ENCODE data around the gene ITGB2. TPM values are rescaled to one million over a fixed set of nuclear protein-coding genes. Genes with fewer than 3 reads are reported as not detected.

The ITGB2 gene
- total RNA-seq, 1 experiment from 2014 or later, result 24.8 TPM

DNA sequence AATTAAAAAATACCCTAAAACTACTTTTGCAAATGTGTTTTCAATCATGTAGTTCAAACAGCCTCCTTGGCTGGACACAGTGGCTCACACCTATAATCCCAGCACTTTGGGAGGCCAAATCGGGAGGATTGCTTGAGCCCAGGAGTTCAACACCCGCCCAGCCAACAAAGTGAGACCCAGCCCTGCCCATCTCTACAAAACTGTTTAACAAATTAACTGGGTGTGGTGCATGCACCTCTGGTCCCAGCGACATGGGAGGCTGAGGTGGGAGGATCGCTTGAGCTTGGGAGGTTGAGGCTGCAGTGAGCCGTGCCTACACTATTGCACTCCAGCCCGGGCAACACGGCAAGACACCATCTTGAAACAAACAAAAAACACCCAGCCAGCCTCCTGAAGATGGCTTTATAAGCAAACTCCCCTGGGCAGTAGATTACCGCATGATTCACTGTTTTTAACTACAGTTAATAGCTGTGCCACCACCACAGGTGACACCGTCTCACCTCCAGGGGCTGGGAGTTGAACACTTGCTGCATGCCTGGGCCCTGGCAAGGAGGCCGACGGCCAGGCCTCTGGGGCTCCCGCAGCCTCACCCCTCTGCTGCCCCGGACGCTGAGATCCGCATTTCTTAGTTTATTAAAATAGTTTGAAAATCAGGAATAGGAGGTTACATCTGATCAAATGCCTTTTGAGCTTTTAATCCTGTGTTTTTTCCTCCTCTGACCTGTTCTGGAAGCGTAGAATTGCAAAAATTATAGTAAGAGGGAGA is 63.4 kb downstream of the ITGB2 start:
- Mint-ChIP-seq H3K27me3 (ENCODE audit: insufficient read depth, unreplicated experiment) (no peaks in the 10 kb centered on the region), H3K4me1 (ENCODE audit: insufficient read depth, unreplicated experiment) (peaks cover 24% of the 10 kb centered on the region)
- CTCF ChIA-PET, result interaction anchor here (0.9 to 1.2 kb wide), 2 partner anchors 10 kb away, joined by 3 to 4 read pairs; no protein-coding TSS in a partner anchor

DNA sequence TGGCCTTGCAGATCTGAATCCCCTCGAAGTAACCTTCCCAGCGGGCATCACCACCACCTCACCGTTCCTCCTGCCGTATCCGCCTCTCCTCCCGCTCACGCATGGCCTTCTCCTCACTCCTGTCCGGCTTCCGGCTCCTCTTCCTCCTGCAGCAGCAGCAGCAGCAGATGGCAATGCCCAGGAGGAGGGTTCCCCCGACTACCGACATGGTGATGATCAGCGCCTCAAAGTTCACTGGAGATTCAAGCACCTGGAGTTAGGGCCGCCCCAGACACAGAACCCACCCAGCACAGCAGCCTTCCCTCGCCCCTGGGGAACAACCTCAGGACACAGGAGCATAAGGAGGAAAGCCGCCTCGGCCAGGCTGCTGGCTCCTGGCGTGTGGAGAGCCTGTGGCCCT is 64.6 kb downstream of the ITGB2 start:
- no peak overlapping the region for H3K27ac Mint-ChIP-seq (ENCODE audit: low read depth, unreplicated experiment)
- no peak overlapping the region for H3K4me3 Mint-ChIP-seq (ENCODE audit: unreplicated experiment)
- H3K36me3 Mint-ChIP-seq (ENCODE audit: insufficient read depth, unreplicated experiment), result peaks cover 98% of the 10 kb centered on the region
- no peaks in the 10 kb centered on the region for H3K27me3 Mint-ChIP-seq (ENCODE audit: insufficient read depth, unreplicated experiment)
- no peak for DNase-seq (ENCODE audit: unreplicated experiment)
- TF ChIP-seq CTCF (IDR thresholded peaks at IDR 0.05; ENCODE audit: unreplicated experiment), result no peak
- no TSS peak for BruUV-seq (replicated peaks)
- ChIA-PET POLR2A (interaction anchor here (1.9 kb wide), 1 partner anchor 61 kb away, joined by 6 read pairs; no protein-coding TSS in a partner anchor), CTCF (no interaction called here)
- no peaks in the 10 kb centered on the region for H3K9me3 Mint-ChIP-seq (ENCODE audit: unreplicated experiment)
- intact Hi-C loops (cut with micrococcal nuclease), result no loop called here
- peaks cover 17% of the 10 kb centered on the region for H3K4me1 Mint-ChIP-seq (ENCODE audit: insufficient read depth, unreplicated experiment)

More for the DNA sequence above, 63.4 kb downstream of the ITGB2 start:
- TF ChIP-seq CTCF (IDR thresholded peaks at IDR 0.05; ENCODE audit: unreplicated experiment), result no peak
- POLR2A ChIA-PET, result interaction anchor here (1.1 to 1.4 kb wide), 4 partner anchors 11 to 56 kb away, joined by 4 to 6 read pairs (median 5); no protein-coding TSS in a partner anchor
- DNase-seq (ENCODE audit: unreplicated experiment), result no peak
- no peak overlapping the region for H3K4me3 Mint-ChIP-seq (ENCODE audit: unreplicated experiment)
- H3K27ac Mint-ChIP-seq (ENCODE audit: low read depth, unreplicated experiment), result no peak overlapping the region
- peaks cover 98% of the 10 kb centered on the region for H3K36me3 Mint-ChIP-seq (ENCODE audit: insufficient read depth, unreplicated experiment)
- H3K9me3 Mint-ChIP-seq (ENCODE audit: unreplicated experiment), result no peaks in the 10 kb centered on the region
- intact Hi-C loops (cut with micrococcal nuclease), result no loop called here
- BruUV-seq (replicated peaks), result no TSS peak

DNA sequence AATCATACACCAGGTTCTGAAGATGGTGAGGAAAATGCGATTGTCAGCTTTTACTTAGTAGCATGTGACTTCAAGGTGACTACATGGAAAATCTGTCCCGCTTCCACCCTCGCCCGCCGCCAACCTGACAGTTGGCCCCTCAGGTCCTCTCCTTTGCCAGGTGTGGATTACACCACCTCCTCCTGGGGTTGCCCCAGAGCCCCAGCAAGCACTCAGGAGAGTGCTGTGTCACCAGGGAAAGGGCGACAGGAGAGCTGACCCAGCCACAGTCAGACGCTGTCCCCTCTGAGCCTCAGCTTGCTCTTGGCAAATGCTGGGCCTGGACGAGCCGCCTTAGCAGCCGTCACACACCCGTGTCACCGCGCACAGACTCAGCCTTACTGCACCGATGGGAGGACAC is 65.1 kb downstream of the ITGB2 start:
- intact Hi-C loops (cut with micrococcal nuclease), result no loop called here
- Mint-ChIP-seq H3K27ac (ENCODE audit: low read depth, unreplicated experiment) (no peak overlapping the region), H3K4me3 (ENCODE audit: unreplicated experiment) (no peak overlapping the region), H3K36me3 (ENCODE audit: insufficient read depth, unreplicated experiment) (peaks cover 98% of the 10 kb centered on the region), H3K4me1 (ENCODE audit: insufficient read depth, unreplicated experiment) (peaks cover 14% of the 10 kb centered on the region), H3K27me3 (ENCODE audit: insufficient read depth, unreplicated experiment) (no peaks in the 10 kb centered on the region), H3K9me3 (ENCODE audit: unreplicated experiment) (no peaks in the 10 kb centered on the region)
- DNase-seq (ENCODE audit: unreplicated experiment), result no peak
- CTCF ChIA-PET, result no interaction called here
- no peak for TF ChIP-seq CTCF (IDR thresholded peaks at IDR 0.05; ENCODE audit: unreplicated experiment)
- no TSS peak for BruUV-seq (replicated peaks)
- POLR2A ChIA-PET, result interaction anchor here (1.9 kb wide), 1 partner anchor 61 kb away, joined by 6 read pairs; no protein-coding TSS in a partner anchor

DNA sequence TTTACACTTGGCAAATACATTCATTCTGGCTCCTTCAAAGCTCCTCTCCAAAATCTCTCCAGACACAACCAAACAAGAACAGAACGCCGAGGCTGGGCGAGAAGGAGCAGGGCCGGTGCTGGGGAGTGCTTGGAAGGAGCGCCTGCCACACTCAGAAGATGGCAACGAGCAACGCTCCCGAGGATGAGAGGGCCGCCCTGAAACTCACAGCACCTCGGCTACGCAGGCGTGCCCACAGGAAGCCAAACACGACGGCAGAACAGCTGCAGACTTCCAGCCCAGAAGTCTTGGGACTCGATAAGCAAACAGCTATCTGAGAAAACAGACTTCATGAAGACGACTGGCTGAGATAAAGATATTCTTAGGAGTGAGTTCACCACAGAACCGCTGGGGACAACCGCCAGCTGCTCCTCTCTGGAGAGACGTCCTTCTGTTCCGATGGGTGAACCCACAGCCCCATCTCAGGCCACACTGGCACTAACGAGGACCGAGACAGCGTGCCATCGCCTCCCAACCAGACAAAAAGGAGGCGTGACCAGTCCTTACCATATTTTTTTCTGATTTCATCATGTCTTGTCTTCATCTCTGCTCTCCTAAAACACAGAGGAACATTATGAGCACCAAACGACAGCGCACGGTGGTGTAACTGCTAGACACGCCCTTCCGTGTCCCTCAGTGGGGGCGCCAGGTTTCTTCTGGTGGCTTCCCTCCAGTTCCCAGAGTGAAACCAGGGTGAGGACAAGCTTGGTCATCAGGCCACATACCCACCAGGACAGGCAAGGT is 65.8 kb downstream of the ITGB2 start:
- Mint-ChIP-seq H3K36me3 (ENCODE audit: insufficient read depth, unreplicated experiment) (peaks cover 98% of the 10 kb centered on the region), H3K27me3 (ENCODE audit: insufficient read depth, unreplicated experiment) (no peaks in the 10 kb centered on the region), H3K9me3 (ENCODE audit: unreplicated experiment) (no peaks in the 10 kb centered on the region), H3K27ac (ENCODE audit: low read depth, unreplicated experiment) (no peak overlapping the region), H3K4me3 (ENCODE audit: unreplicated experiment) (no peak overlapping the region), H3K4me1 (ENCODE audit: insufficient read depth, unreplicated experiment) (peaks cover 14% of the 10 kb centered on the region)
- BruUV-seq (replicated peaks), result no TSS peak
- intact Hi-C loops (cut with micrococcal nuclease), result no loop called here
- POLR2A ChIA-PET, result interaction anchor here (1.9 kb wide), 1 partner anchor 62 kb away, joined by 6 read pairs; no protein-coding TSS in a partner anchor
- CTCF ChIA-PET, result no interaction called here
- no peak for TF ChIP-seq CTCF (IDR thresholded peaks at IDR 0.05; ENCODE audit: unreplicated experiment)
- no peak for DNase-seq (ENCODE audit: unreplicated experiment)

Measured in MCF 10A (cell line).